Upper lobe of left lung (tissue), 6 donors: Measurements from ENCODE around the gene INPP4B. TPM values are rescaled to one million over a fixed set of nuclear protein-coding genes. Genes with fewer than 3 reads are reported as not detected.

Experiments used
- ATAC-seq, 2 donors: fragments of 200-7000 bp; cut with Tn5 transposase; one replicate each; pipeline ENCODE4 v1.9.1; 2022; ENCODE audit warnings: mild to moderate bottlenecking in 2 of 2, moderate library complexity in 2 of 2; ENCODE audit not compliant: low FRiP score in 2 of 2
- DNase-seq, 2 donors: peaks; one replicate each; pipeline ENCODE4 v3.0.0-alpha.2; 2019 to 2020
- H3K27ac ChIP-seq, 4 donors: fragments of 200-600 bp; sonication (generic); one replicate each; pipeline ENCODE4 v1.5.1; 2016 to 2019
- H3K27me3 ChIP-seq, 4 donors: fragments of 200-600 bp; sonication (generic); one replicate each; pipeline ENCODE4 v1.5.1; 2017 to 2019
- H3K36me3 ChIP-seq, 4 donors: fragments of 200-600 bp; sonication (generic); one replicate each; pipeline ENCODE4 v1.5.1; 2016 to 2019
- H3K4me1 ChIP-seq, 4 donors: fragments of 200-600 bp; sonication (generic); one replicate each; pipeline ENCODE4 v1.5.1; 2018 to 2019
- H3K4me3 ChIP-seq, 4 donors: fragments of 200-600 bp; sonication (generic); one replicate each; pipeline ENCODE4 v1.5.1; 2017 to 2019; ENCODE audit warnings: mild to moderate bottlenecking in 2 of 4, moderate library complexity in 1 of 4
- H3K9me3 ChIP-seq, 4 donors: fragments of 200-600 bp; sonication (generic); one replicate each; pipeline ENCODE4 v1.5.1; 2018 to 2019
- CTCF ChIP-seq, 6 experiments: fragments of 450-650 bp in 4 of 6; fragments of 200-600 bp in 2 of 6; sonication (generic) in 2 of 6; IDR thresholded peaks; one replicate each; pipeline ENCODE4 v1.5.1; 2016 to 2019; ENCODE audit warnings: antibody characterized with exemption in 6 of 6
- EP300 ChIP-seq, 4 donors: sonication (generic); formaldehyde crosslinking; IDR thresholded peaks; one replicate each; pipeline ENCODE4 v1.5.1; 2017; ENCODE audit warnings: antibody characterized with exemption in 4 of 4, control low read depth in 2 of 4
- POLR2A ChIP-seq, 4 donors: fragments of 450-650 bp; IDR thresholded peaks; one replicate each; pipeline ENCODE4 v1.5.1; 2016 to 2017; ENCODE audit warnings: antibody characterized with exemption in 4 of 4, mild to moderate bottlenecking in 2 of 4
- POLR2AphosphoS5 ChIP-seq, 2 donors: sonication (generic); formaldehyde crosslinking; IDR thresholded peaks; one replicate each; pipeline ENCODE4 v1.5.1; 2017; ENCODE audit warnings: antibody characterized with exemption in 2 of 2
- WGBS, 2 donors: methylation state at CpG; one replicate each; pipeline ENCODE4 v1.1.5; 2017 to 2018; 5-methylcytosine and 5-hydroxymethylcytosine counted together
- total RNA-seq, 6 donors: library from RNA; depleted of rRNA in 4 of 6; stranded (reverse); fragments of >200 nt in 4 of 6; gene quantifications; one replicate each; pipeline versions ENCODE4 v1.1.0 to v1.2.1, GENCODE V29; 2016 to 2021
- donor health status: DM: no; HTN: no; CAD: no; lungs with moderate emphysema.
- donor health status: DM: no; HTN: yes; CAD: no; lungs with severe emphysema.

Gene INPP4B
- total RNA-seq, 6 donors from 2014 or later, result 4.7 to 31.4 (median 10.4) TPM

GRCh38 chr4:142882159-142882558 lies 36.1 kb upstream of the INPP4B start:
- H3K4me1 ChIP-seq, result no peaks in the 10 kb centered on the region
- no peaks in the 10 kb centered on the region for H3K27me3 ChIP-seq
- WGBS, 2 donors, result 86 to 91% methylated on average over 5 of the region's 5 CpGs
- H3K36me3 ChIP-seq, result no peaks in the 10 kb centered on the region
- H3K9me3 ChIP-seq, result no peaks in the 10 kb centered on the region
- DNase-seq, result no peak
- H3K27ac ChIP-seq, result no peak overlapping the region
- TF ChIP-seq CTCF (IDR thresholded peaks at IDR 0.05) (no peak), POLR2AphosphoS5 (IDR thresholded peaks at IDR 0.05) (no peak), EP300 (IDR thresholded peaks at IDR 0.05) (no peak), POLR2A (IDR thresholded peaks at IDR 0.05) (no peak)
- no peak overlapping the region for H3K4me3 ChIP-seq
- ATAC-seq, result no peak

- no peaks in the 10 kb centered on the region for H3K9me3 ChIP-seq
- DNase-seq (no peak), ATAC-seq (no peak)
- 94% methylated on average over 2 of the region's 2 CpGs for WGBS, 2 donors
- H3K36me3 ChIP-seq, result no peaks in the 10 kb centered on the region
- TF ChIP-seq POLR2AphosphoS5 (IDR thresholded peaks at IDR 0.05), result no peak
- TF ChIP-seq EP300 (IDR thresholded peaks at IDR 0.05), result no peak
- no peak for TF ChIP-seq CTCF (IDR thresholded peaks at IDR 0.05)
- TF ChIP-seq POLR2A (IDR thresholded peaks at IDR 0.05), result no peak
- H3K27ac ChIP-seq, result no peak overlapping the region
- H3K4me1 ChIP-seq, result no peaks in the 10 kb centered on the region
- no peaks in the 10 kb centered on the region for H3K27me3 ChIP-seq
- H3K4me3 ChIP-seq, result no peak overlapping the region
These were observed 35.2 kb upstream of the INPP4B start for GRCh38 chr4:142881331-142881730.

GRCh38 chr4:142875117-142875516 lies 29.0 kb upstream of the INPP4B start:
- DNase-seq, result no peak
- no peak overlapping the region for H3K4me3 ChIP-seq
- H3K9me3 ChIP-seq, result no peaks in the 10 kb centered on the region
- TF ChIP-seq CTCF (IDR thresholded peaks at IDR 0.05) (no peak), POLR2A (IDR thresholded peaks at IDR 0.05) (no peak), EP300 (IDR thresholded peaks at IDR 0.05) (no peak), POLR2AphosphoS5 (IDR thresholded peaks at IDR 0.05) (no peak)
- WGBS, 2 donors, result 70 to 100% methylated on average over 2 of the region's 2 CpGs
- H3K36me3 ChIP-seq, result no peaks in the 10 kb centered on the region
- no peak overlapping the region for H3K27ac ChIP-seq
- no peak for ATAC-seq
- H3K4me1 ChIP-seq, result no peaks in the 10 kb centered on the region
- H3K27me3 ChIP-seq, result no peaks in the 10 kb centered on the region

- Histone ChIP-seq H3K9me3 (no peaks in the 10 kb centered on the region), H3K4me1 (no peaks in the 10 kb centered on the region), H3K36me3 (no peaks in the 10 kb centered on the region), H3K4me3 (no peak overlapping the region), H3K27me3 (no peaks in the 10 kb centered on the region), H3K27ac (no peak overlapping the region)
- DNase-seq, result no peak
- WGBS, 2 donors, result 86 to 100% methylated on average over 1 of the region's 1 CpG
- no peak for ATAC-seq
- TF ChIP-seq EP300 (IDR thresholded peaks at IDR 0.05) (no peak), CTCF (IDR thresholded peaks at IDR 0.05) (no peak), POLR2A (IDR thresholded peaks at IDR 0.05) (no peak), POLR2AphosphoS5 (IDR thresholded peaks at IDR 0.05) (no peak)
These were observed 28.6 kb upstream of the INPP4B start for GRCh38 chr4:142874684-142875083.

- Histone ChIP-seq H3K27ac (no peak overlapping the region), H3K36me3 (no peaks in the 10 kb centered on the region), H3K4me1 (no peaks in the 10 kb centered on the region), H3K4me3 (no peak overlapping the region), H3K9me3 (no peaks in the 10 kb centered on the region), H3K27me3 (no peaks in the 10 kb centered on the region)
- WGBS, 2 donors, result 92 to 96% methylated on average over 5 of the region's 5 CpGs
- DNase-seq (no peak), ATAC-seq (no peak)
- TF ChIP-seq CTCF (IDR thresholded peaks at IDR 0.05), result no peak
- TF ChIP-seq POLR2AphosphoS5 (IDR thresholded peaks at IDR 0.05), result no peak
- TF ChIP-seq POLR2A (IDR thresholded peaks at IDR 0.05), result no peak
- no peak for TF ChIP-seq EP300 (IDR thresholded peaks at IDR 0.05)
These were observed 20.6 kb upstream of the INPP4B start for GRCh38 chr4:142866685-142867084.
